GM21723 (cell line): ENCODE measurements around the gene OPTC.
"Not testable (repeated sequence)": the region's sequence is repeated elsewhere in the genome, so short reads cannot be mapped to it uniquely, and the experiment has no call there.

Experiments used
- ATAC-seq: cut with Tn5 transposase; IDR thresholded peaks from one replicate; pipeline ENCODE4 v1.9.1; 2021; ENCODE audit warnings: mild to moderate bottlenecking, moderate library complexity; ENCODE audit not compliant: unreplicated experiment

Gene OPTC

GRCh38 chr1:203513585-203514031 is 19.7 kb downstream of the OPTC start:
- no peak for ATAC-seq

GRCh38 chr1:203516184-203516583 is 22.2 kb downstream of the OPTC start:
- ATAC-seq, result no peak

- ATAC-seq, result no peak
Observed at GRCh38 chr1:203516906-203517305, 23.0 kb downstream of the OPTC start.

- no peak for ATAC-seq
Observed at GRCh38 chr1:203517426-203518110, 23.6 kb downstream of the OPTC start.

- ATAC-seq, result not testable (repeated sequence)
Observed at GRCh38 chr1:203518139-203518538, 24.2 kb downstream of the OPTC start.

- no peak for ATAC-seq
Observed at GRCh38 chr1:203518541-203518940, 24.6 kb downstream of the OPTC start.

- no peak for ATAC-seq
Observed at GRCh38 chr1:203519053-203519840, 25.3 kb downstream of the OPTC start.

GRCh38 chr1:203519896-203520295 is 25.9 kb downstream of the OPTC start:
- no peak for ATAC-seq

- no peak for ATAC-seq
Observed at GRCh38 chr1:203520315-203520714, 26.4 kb downstream of the OPTC start.

GRCh38 chr1:203521074-203521794 is 27.3 kb downstream of the OPTC start:
- ATAC-seq, result no peak

GRCh38 chr1:203521812-203522211 is 27.9 kb downstream of the OPTC start:
- no peak for ATAC-seq

- no peak for ATAC-seq
Observed at GRCh38 chr1:203522237-203522636, 28.3 kb downstream of the OPTC start.

GRCh38 chr1:203523667-203524066 is 29.7 kb downstream of the OPTC start:
- no peak for ATAC-seq

- ATAC-seq, result no peak
Observed at GRCh38 chr1:203524152-203524551, 30.2 kb downstream of the OPTC start.

- no peak for ATAC-seq
Observed at GRCh38 chr1:203524824-203525223, 30.9 kb downstream of the OPTC start.

GRCh38 chr1:203525685-203526084 is 31.7 kb downstream of the OPTC start:
- ATAC-seq, result no peak

GRCh38 chr1:203526130-203526529 is 32.2 kb downstream of the OPTC start:
- ATAC-seq, result no peak

GRCh38 chr1:203526572-203526971 is 32.6 kb downstream of the OPTC start:
- ATAC-seq, result no peak

GRCh38 chr1:203527013-203527412 is 33.1 kb downstream of the OPTC start:
- ATAC-seq, result no peak

GRCh38 chr1:203528063-203528462 is 34.1 kb downstream of the OPTC start:
- no peak for ATAC-seq

GRCh38 chr1:203528976-203529835 is 35.3 kb downstream of the OPTC start:
- ATAC-seq, result no peak
